Neutrophil (primary cell): ENCODE results near the gene LRRC42.

Source experiments
- H3K27ac ChIP-seq: fragments of 200-600 bp; sonication (generic); 2 replicates; pipeline ENCODE4 v1.5.1; 2016; ENCODE audit warnings: mild to moderate bottlenecking, moderate library complexity
- H3K27me3 ChIP-seq: fragments of 200-600 bp; sonication (generic); 2 replicates; pipeline ENCODE4 v1.6.0; 2016; ENCODE audit warnings: mild to moderate bottlenecking
- H3K36me3 ChIP-seq: fragments of 200-600 bp; sonication (generic); 2 replicates; pipeline ENCODE4 v1.5.1; 2017
- H3K4me1 ChIP-seq, 2 experiments: fragments of 200-600 bp in 1 of 2; sonication (generic) in 1 of 2; 1 replicate in 1 of 2; 2 replicates in 1 of 2; pipeline versions ENCODE4 v1.5.1 to v1.6.1; 2013 to 2016; ENCODE audit warnings: low read depth in 1 of 2, low read length in 1 of 2, mild to moderate bottlenecking in 1 of 2, moderate library complexity in 1 of 2; ENCODE audit not compliant: control insufficient read depth in 1 of 2, insufficient read depth in 1 of 2
- H3K4me3 ChIP-seq, 2 experiments: fragments of 200-600 bp in 1 of 2; sonication (generic) in 1 of 2; 1 replicate in 1 of 2; 2 replicates in 1 of 2; pipeline ENCODE4 v1.5.1; 2013 to 2016; ENCODE audit warnings: low read depth in 1 of 2, low read length in 1 of 2, mild to moderate bottlenecking in 1 of 2, moderate library complexity in 1 of 2
- H3K9me3 ChIP-seq: fragments of 200-600 bp; sonication (generic); 2 replicates; pipeline ENCODE4 v1.5.1; 2016
- TF ChIP-seq, protein P1 (sequence below): fragments of 200-600 bp; sonication (generic); IDR thresholded peaks from 2 replicates; pipeline ENCODE4 v1.5.1; 2016; ENCODE audit warnings: antibody characterized with exemption

LRRC42 gene

DNA sequence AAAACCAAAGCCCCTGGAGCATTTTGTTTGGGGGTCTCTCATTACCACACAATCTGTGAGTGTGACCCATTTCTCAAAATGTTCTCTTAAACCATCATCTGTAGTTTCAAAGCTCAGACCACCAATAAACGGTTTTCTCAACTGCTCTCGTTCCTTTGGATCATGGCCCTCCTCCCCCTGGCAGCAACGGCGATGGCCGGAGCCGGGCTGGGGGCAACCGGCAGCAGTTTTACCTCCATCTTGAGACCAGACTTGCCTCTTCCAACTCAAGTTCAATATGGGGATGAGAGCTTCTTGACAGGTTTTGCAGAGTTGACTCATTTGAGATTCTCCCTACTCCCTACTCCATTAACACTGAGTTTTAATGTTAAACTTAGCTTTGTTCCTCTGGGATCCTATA lies 29.7 kb downstream of the LRRC42 start:
- no peak overlapping the region for H3K27ac ChIP-seq
- H3K4me3 ChIP-seq: no peak overlapping the region
- no peaks in the 10 kb centered on the region for H3K9me3 ChIP-seq
- no peaks in the 10 kb centered on the region for H3K4me1 ChIP-seq
- TF ChIP-seq, protein P1, sequence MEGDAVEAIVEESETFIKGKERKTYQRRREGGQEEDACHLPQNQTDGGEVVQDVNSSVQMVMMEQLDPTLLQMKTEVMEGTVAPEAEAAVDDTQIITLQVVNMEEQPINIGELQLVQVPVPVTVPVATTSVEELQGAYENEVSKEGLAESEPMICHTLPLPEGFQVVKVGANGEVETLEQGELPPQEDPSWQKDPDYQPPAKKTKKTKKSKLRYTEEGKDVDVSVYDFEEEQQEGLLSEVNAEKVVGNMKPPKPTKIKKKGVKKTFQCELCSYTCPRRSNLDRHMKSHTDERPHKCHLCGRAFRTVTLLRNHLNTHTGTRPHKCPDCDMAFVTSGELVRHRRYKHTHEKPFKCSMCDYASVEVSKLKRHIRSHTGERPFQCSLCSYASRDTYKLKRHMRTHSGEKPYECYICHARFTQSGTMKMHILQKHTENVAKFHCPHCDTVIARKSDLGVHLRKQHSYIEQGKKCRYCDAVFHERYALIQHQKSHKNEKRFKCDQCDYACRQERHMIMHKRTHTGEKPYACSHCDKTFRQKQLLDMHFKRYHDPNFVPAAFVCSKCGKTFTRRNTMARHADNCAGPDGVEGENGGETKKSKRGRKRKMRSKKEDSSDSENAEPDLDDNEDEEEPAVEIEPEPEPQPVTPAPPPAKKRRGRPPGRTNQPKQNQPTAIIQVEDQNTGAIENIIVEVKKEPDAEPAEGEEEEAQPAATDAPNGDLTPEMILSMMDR: no peak
- H3K27me3 ChIP-seq: no peaks in the 10 kb centered on the region
- peaks cover 9% of the 10 kb centered on the region for H3K36me3 ChIP-seq

DNA sequence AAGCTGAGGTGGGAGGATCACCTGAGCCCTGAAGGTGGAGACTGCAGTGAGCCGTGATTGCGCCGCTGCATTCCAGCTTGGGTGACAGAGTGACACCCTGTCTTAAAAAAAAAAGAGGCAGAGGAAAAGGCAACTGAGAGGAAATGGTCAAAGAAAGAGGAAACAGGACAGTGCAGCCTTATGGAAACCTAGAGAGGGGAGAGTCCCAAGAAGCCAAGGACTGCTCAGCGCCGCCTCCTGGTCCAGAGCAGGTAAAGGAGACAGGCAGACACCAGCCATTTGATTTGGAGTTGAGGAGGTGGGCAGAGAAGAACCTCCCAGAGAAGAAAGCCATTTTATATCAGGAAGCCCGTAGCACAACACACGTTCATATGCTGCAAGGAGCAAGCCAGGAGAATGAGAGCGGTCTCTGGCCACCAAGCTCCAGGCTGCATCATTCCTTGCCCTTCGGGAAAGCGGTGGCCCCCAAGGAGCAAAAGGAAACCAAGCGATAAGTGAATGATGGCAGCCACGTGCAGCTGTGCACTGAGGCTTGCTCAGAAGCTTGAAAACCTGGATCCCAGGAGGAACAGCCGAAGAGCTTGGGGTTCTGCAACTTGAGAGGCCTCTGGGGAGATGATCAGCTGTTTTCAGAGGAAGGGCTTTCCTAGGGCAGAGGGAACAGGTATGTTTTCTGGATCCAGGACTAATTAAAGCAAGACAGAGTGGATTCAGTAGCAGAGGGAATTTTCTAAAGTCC lies 33.7 kb downstream of the LRRC42 start:
- H3K27me3 ChIP-seq: no peaks in the 10 kb centered on the region
- H3K4me3 ChIP-seq: no peak overlapping the region
- peaks cover 11 to 14% of the 10 kb centered on the region in 2 experiments for H3K4me1 ChIP-seq

DNA sequence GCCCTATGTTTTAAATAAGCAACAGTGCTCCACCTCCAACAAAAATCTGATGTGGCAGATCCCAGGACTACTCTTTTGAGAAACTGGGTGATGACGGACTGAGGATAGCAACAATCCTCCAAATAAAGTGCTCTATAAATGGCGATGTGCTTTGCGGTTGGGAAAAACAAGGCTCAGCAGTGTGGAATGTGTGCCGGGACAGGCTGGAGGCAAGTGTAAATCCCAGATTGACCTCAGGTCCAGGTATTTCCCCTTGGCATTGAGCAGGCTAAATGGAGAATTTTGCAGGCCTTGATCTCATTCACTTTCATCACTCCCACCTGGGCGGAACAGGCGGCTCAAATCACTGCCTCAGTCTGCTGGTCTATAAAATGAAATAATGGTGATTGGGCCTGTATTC lies 35.1 kb downstream of the LRRC42 start:
- TF ChIP-seq, protein P1: no peak
- Histone ChIP-seq H3K4me3 (no peak overlapping the region), H3K27me3 (no peaks in the 10 kb centered on the region), H3K9me3 (no peaks in the 10 kb centered on the region), H3K27ac (no peak overlapping the region), H3K4me1 (peaks cover 11 to 14% of the 10 kb centered on the region in 2 experiments), H3K36me3 (no peaks in the 10 kb centered on the region)

More for the DNA sequence above, 33.7 kb downstream of the LRRC42 start:
- no peaks in the 10 kb centered on the region for H3K36me3 ChIP-seq
- no peak overlapping the region for H3K27ac ChIP-seq
- TF ChIP-seq, protein P1: no peak
- H3K9me3 ChIP-seq: no peaks in the 10 kb centered on the region

DNA sequence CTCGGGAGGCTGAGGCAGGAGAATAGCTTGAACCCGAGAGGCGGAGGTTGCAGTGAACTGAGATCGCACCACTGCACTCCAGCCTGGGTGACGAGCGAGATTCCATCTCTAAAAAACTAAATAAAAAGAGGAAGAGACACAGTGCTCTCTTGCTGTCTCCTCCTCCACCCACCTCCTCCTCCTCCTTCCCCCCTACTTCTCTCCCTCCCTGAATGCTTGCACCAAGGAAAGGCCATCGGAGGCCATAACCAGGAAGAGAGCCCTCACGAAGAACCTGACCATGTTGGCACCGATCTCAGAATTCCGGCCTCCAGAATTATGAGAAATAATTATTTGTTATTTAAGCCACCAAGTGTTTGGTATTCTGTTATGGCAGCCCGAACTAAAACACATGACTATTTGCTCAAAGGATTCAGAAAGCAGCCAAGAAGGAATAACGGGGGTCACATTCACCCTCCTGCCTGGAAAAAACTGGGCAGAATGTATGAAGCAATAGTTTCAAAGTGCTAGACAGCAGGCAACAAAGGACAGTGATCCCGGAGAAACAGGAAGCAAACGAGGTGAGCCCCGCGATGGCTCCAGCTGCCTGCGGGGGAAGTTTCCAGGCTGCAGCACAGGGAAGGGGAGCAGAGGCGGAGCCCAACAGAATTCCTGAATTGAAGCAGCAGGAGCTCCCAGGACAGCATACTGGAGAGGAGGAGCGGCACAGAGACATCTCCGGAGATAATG lies 36.0 kb downstream of the LRRC42 start:
- Histone ChIP-seq H3K27ac (peak overlapping the region; percentile 15), H3K4me1 (peaks cover 11 to 14% of the 10 kb centered on the region in 2 experiments), H3K4me3 (peak overlapping the region; percentile 60), H3K27me3 (no peaks in the 10 kb centered on the region), H3K9me3 (no peaks in the 10 kb centered on the region), H3K36me3 (no peaks in the 10 kb centered on the region)
- TF ChIP-seq, protein P1: no peak

DNA sequence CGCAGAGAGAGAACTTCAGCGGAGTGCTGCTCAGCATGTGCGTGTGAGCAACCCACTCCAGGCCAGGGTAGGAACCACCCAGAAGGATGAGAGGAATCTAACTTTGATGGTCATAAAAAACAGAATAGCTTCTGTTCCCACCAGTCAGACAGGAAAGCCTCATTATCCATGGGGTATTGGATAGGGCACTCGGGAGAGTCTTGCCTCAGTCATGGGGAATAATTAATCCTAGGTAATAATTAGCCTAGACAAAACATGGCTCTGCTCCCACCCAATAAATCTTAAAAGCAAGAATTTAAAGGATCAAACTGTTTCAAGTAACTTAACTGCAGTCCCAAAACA lies 36.6 kb downstream of the LRRC42 start:
- H3K9me3 ChIP-seq: no peaks in the 10 kb centered on the region
- peak overlapping the region in 1 of 2 experiments; percentile 60 for H3K4me3 ChIP-seq
- H3K27ac ChIP-seq: no peak overlapping the region
- H3K27me3 ChIP-seq: no peaks in the 10 kb centered on the region
- H3K36me3 ChIP-seq: no peaks in the 10 kb centered on the region
- TF ChIP-seq, protein P1: no peak
- H3K4me1 ChIP-seq: peaks cover 11 to 14% of the 10 kb centered on the region in 2 experiments
